ENCODE results near the gene CREBL2. TPM values are rescaled to one million over a fixed set of nuclear protein-coding genes. Genes with fewer than 3 reads are reported as not detected.

CREBL2 gene
- total and polyA plus RNA-seq, 10 of the 15 experiments (the other 5 are each of a cell fraction or from before 2014, with no cell fraction given), result 4.6 to 19.1 (median 13.5) TPM

- TF ChIP-seq ZNF592 (IDR thresholded peaks at IDR 0.05), result no peak
These were observed 49.6 kb downstream of the CREBL2 start (continued) for GRCh38 chr12:12661086-12661856.

- no peak overlapping the region for H3K9ac ChIP-seq (ENCODE audit: control insufficient read depth, insufficient read depth, low read length)
- ChIA-PET RAD21 (ENCODE audit: unreplicated experiment) (interaction anchor here (0.8 to 3.3 kb wide), 12 partner anchors 8 to 287 kb away, joined by 3 to 17 read pairs (median 5); no protein-coding TSS in a partner anchor), SMC1A (ENCODE audit: uncharacterized antibody, unreplicated experiment) (interaction anchor here (0.6 to 2.5 kb wide), 21 partner anchors 8 to 155 kb away, joined by 3 to 16 read pairs (median 5); no protein-coding TSS in a partner anchor), POLR2A (interaction anchor here (0.6 to 1.5 kb wide), 8 partner anchors 10 to 177 kb away, joined by 3 to 11 read pairs (median 5); no protein-coding TSS in a partner anchor), CTCF (interaction anchor here (0.6 to 2.8 kb wide), 9 partner anchors 8 to 73 kb away, joined by 3 to 18 read pairs (median 5); no protein-coding TSS in a partner anchor)
- FAIRE-seq (no peak), DNase-seq (ENCODE audit: low read depth, low spot score) (no peak), ATAC-seq (peak; percentile 90)
- no peaks in the 10 kb centered on the region for H3K36me3 ChIP-seq (ENCODE audit: control insufficient read depth in 2 of 2, insufficient read depth in 2 of 2, low read length in 1 of 2)
- H3K4me3 ChIP-seq, result no peak overlapping the region
- peaks cover 4% of the 10 kb centered on the region; the same call in 1 of the 2 replicates for H3K4me1 ChIP-seq (ENCODE audit: control insufficient read depth, insufficient read depth, low read length)
- H3K27ac ChIP-seq (ENCODE audit: control insufficient read depth, insufficient read depth), result peak overlapping the region; percentile 58
- WGBS (ENCODE audit: insufficient coverage, insufficient replicate concordance, low lambda C conversion rate, missing lambda C conversion rate), result 2% methylated on average over 15 of the region's 15 CpGs
- H3K79me2 ChIP-seq (ENCODE audit: control insufficient read depth, insufficient read depth, low read length), result no peaks in the 10 kb centered on the region
- no TSS peak for BruUV-seq (replicated peaks)
- H3K9me3 ChIP-seq (replicated peaks; ENCODE audit: control insufficient read depth, insufficient read depth, low read length), result no peaks in the 10 kb centered on the region
- in situ Hi-C loops (cut with MboI), result no loop called here
- peak overlapping the region; percentile 68 for H3K4me2 ChIP-seq (ENCODE audit: control insufficient read depth, insufficient read depth)
- intact Hi-C loops (cut with micrococcal nuclease; ENCODE audit: unreplicated experiment), result no loop called here
- H2AFZ ChIP-seq (ENCODE audit: control insufficient read depth, low read depth, low read length), result peak overlapping the region; percentile 75
- no peaks in the 10 kb centered on the region for H3K27me3 ChIP-seq (replicated peaks in 1 of 2; ENCODE audit: control insufficient read depth in 2 of 2, insufficient read depth in 2 of 2, low read length in 1 of 2)
- H4K20me1 ChIP-seq (ENCODE audit: control insufficient read depth, insufficient read depth), result no peaks in the 10 kb centered on the region
- TF ChIP-seq FOXM1 (IDR thresholded peaks at IDR 0.05; ENCODE audit: low read depth, low read length), result peak; percentile 45; the same call in 1 of the 2 replicates
- peak; percentile 67; the same call in 1 of the 2 replicates for TF ChIP-seq ATF7 (IDR thresholded peaks at IDR 0.05; ENCODE audit: low read depth)
- TF ChIP-seq KDM1A (IDR thresholded peaks at IDR 0.05; ENCODE audit: borderline replicate concordance), result no peak
- TF ChIP-seq IRF3 (IDR thresholded peaks at IDR 0.05), result no peak
- 0 out of 2 replicates have a peak, but pooled peaks have one; percentile 31 for TF ChIP-seq PAX5 (IDR thresholded peaks at IDR 0.05; ENCODE audit: borderline replicate concordance, low read depth, low read length)
- no peak for TF ChIP-seq DPF2 (IDR thresholded peaks at IDR 0.05)
- TF ChIP-seq ZNF274 (IDR thresholded peaks at IDR 0.05; ENCODE audit: insufficient read depth, insufficient read length), result no peak
- TF ChIP-seq CBX5 (IDR thresholded peaks at IDR 0.05; ENCODE audit: low read depth), result 0 out of 2 replicates have a peak, but pooled peaks have one; percentile 50
- peak; percentile 22; the same call in 1 of the 2 replicates for TF ChIP-seq HDGF (IDR thresholded peaks at IDR 0.05)
- TF ChIP-seq RUNX3 (IDR thresholded peaks at IDR 0.05; ENCODE audit: low read length), result peak; percentile 8; the same call in 1 of the 2 replicates
- TF ChIP-seq KLF5 (IDR thresholded peaks at IDR 0.05; ENCODE audit: partially characterized antibody), result peak; percentile 85
- 0 out of 2 replicates have a peak, but pooled peaks have one; percentile 24 for TF ChIP-seq RELB (IDR thresholded peaks at IDR 0.05; ENCODE audit: low read depth)
- peak; percentile 56 for TF ChIP-seq YY1 (IDR thresholded peaks at IDR 0.05; ENCODE audit: low read depth, low read length)
These were observed 52.1 kb downstream of the CREBL2 start for GRCh38 chr12:12663644-12664294.

Measured in GM12878 (cell line).